ENCODE data around the gene IGSF9. TPM values are rescaled to one million over a fixed set of nuclear protein-coding genes. Genes with fewer than 3 reads are reported as not detected.

Gene IGSF9, protein sequence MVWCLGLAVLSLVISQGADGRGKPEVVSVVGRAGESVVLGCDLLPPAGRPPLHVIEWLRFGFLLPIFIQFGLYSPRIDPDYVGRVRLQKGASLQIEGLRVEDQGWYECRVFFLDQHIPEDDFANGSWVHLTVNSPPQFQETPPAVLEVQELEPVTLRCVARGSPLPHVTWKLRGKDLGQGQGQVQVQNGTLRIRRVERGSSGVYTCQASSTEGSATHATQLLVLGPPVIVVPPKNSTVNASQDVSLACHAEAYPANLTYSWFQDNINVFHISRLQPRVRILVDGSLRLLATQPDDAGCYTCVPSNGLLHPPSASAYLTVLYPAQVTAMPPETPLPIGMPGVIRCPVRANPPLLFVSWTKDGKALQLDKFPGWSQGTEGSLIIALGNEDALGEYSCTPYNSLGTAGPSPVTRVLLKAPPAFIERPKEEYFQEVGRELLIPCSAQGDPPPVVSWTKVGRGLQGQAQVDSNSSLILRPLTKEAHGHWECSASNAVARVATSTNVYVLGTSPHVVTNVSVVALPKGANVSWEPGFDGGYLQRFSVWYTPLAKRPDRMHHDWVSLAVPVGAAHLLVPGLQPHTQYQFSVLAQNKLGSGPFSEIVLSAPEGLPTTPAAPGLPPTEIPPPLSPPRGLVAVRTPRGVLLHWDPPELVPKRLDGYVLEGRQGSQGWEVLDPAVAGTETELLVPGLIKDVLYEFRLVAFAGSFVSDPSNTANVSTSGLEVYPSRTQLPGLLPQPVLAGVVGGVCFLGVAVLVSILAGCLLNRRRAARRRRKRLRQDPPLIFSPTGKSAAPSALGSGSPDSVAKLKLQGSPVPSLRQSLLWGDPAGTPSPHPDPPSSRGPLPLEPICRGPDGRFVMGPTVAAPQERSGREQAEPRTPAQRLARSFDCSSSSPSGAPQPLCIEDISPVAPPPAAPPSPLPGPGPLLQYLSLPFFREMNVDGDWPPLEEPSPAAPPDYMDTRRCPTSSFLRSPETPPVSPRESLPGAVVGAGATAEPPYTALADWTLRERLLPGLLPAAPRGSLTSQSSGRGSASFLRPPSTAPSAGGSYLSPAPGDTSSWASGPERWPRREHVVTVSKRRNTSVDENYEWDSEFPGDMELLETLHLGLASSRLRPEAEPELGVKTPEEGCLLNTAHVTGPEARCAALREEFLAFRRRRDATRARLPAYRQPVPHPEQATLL
- total RNA-seq: 2.2 TPM
- long read RNA-seq, full-length matches to known transcripts: 1 of 3 reads
- long read RNA-seq, partial matches to known transcripts: 2 of 3 reads
- long read RNA-seq, other reads (novel, unspliced or antisense): 0 of 3 reads

DNA sequence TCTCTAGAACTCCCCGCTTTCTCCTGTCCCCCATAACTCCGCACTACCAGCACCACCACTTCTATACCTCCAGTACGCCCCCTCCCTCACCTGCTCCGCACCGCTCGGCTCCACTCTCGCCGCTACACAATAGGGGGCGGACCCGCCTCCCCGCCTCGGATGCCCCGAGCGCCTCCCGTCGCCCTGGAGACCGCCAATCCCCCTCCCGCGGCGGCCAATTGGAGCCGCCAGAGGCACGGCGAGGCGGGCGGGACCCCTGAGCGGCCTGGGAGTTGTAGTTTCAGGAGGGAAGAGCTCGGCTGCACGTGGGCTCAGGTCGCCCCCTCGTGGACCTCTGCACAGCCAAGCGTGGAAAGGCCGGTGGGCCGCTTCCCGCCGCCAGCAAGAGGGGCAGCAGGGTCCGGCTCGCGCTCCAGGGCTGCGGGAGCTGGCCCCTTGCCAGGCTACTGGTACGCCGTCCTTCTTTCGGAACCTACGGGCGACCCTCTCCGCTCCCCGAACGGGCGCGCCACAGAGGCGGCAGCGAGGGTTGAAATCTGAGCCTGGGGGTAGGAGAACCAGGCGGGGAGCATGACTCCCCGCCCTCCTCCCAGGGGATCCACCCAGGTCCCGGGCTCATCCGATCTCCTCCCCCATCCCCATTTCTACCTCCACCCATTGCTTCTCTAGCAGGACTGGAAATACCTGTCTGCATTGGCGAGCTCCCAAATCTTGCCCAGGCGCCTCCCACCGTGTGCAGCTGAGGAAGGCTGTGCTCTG is at the start of gene IGSF9:
IGSF9 (minus strand) TSS at position 131 of the 759 bp plus-strand sequence. CDS start 2,159 bp downstream, outside the sequence.
- peak; percentile 88 for DNase-seq
- TF ChIP-seq, protein P1, sequence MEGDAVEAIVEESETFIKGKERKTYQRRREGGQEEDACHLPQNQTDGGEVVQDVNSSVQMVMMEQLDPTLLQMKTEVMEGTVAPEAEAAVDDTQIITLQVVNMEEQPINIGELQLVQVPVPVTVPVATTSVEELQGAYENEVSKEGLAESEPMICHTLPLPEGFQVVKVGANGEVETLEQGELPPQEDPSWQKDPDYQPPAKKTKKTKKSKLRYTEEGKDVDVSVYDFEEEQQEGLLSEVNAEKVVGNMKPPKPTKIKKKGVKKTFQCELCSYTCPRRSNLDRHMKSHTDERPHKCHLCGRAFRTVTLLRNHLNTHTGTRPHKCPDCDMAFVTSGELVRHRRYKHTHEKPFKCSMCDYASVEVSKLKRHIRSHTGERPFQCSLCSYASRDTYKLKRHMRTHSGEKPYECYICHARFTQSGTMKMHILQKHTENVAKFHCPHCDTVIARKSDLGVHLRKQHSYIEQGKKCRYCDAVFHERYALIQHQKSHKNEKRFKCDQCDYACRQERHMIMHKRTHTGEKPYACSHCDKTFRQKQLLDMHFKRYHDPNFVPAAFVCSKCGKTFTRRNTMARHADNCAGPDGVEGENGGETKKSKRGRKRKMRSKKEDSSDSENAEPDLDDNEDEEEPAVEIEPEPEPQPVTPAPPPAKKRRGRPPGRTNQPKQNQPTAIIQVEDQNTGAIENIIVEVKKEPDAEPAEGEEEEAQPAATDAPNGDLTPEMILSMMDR (IDR thresholded peaks at IDR 0.05): peak; percentile 55

DNA sequence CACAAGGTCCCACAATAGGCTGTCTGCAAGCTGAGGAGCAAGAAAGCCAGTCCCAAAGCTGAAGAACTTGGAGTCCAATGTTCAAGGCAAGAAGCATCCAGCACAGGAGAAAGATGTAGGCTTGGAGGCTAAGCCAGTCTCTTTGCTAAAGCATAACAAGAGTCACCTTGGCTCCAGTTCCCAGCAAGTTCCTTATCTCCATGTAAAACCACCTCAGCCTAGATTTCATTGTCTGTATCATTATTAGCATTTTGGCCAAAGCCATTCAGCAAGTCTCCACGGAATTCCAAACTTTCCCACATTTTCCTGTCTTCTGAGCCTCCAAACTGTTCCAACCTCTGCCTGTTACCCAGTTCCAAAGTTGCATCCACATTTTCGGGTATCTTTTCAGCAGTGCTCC is 49.5 kb upstream of the IGSF9 start:
- Histone ChIP-seq H3K27me3 (no peaks in the 10 kb centered on the region), H3K36me3 (no peaks in the 10 kb centered on the region), H3K27ac (no peak overlapping the region), H3K9me3 (no peaks in the 10 kb centered on the region), H3K4me3 (no peak overlapping the region), H3K4me1 (peaks cover 10% of the 10 kb centered on the region)
- TF ChIP-seq, protein P1 (IDR thresholded peaks at IDR 0.05): no peak
- ATAC-seq (no peak), DNase-seq (no peak)
- intact Hi-C loops (cut with DNase I): no loop called here

More for the DNA sequence above, at the start of gene IGSF9:
- intact Hi-C loops (cut with DNase I): no loop called here
- Histone ChIP-seq H3K9me3 (no peaks in the 10 kb centered on the region), H3K4me1 (peaks cover 11% of the 10 kb centered on the region), H3K27ac (peak within 1 kb of the TSS; percentile 17), H3K4me3 (peak within 1 kb of the TSS; percentile 53), H3K27me3 (peaks cover 8% of the 10 kb centered on the region), H3K36me3 (no peaks in the 10 kb centered on the region)
- ATAC-seq: peak; percentile 86

DNA sequence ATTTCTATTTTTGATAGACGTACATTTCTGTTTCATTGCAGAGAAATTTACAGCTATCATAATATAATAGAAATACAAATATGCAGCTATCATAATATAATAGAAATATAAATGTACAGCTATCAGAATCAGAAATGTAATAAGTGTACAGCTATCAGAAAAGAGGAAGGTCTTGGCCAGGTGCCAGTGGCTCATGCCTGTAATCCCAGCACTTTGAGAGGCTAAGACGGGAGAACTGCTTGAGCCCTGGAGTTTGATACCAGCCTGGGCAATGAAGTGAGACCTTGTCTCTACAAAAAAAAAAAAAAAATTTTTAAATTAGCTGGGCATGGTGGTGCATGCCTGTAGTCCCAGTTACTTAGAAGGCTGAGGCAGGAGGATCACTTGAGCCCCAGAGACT is 48.5 kb upstream of the IGSF9 start:
- Histone ChIP-seq H3K4me3 (no peak overlapping the region), H3K27ac (no peak overlapping the region), H3K9me3 (no peaks in the 10 kb centered on the region), H3K4me1 (peaks cover 10% of the 10 kb centered on the region), H3K27me3 (peaks cover 4% of the 10 kb centered on the region), H3K36me3 (no peaks in the 10 kb centered on the region)
- DNase-seq: no peak
- ATAC-seq: no peak
- intact Hi-C loops (cut with DNase I): no loop called here
- TF ChIP-seq, protein P1 (IDR thresholded peaks at IDR 0.05): no peak

DNA sequence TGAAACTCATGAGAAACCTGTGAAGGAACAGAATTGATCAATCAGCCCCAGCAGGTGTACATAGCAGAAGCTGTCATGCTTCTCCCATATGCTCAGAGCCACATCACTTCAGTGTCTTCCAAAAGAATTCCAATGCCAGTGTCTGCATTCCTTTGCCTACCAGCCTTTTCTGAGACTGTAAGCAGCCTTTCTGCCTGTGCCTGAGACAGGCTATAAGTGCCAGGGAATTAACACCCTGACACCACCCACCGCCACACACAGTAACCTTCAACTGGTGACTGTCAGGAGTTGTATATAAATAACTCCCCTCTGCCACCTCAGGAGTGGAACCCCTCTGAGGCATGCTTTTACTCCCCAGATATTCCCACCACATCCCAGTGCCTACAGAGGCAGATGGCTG is 46.7 kb upstream of the IGSF9 start:
- ATAC-seq (peak; percentile 25), DNase-seq (no peak)
- intact Hi-C loops (cut with DNase I): no loop called here
- Histone ChIP-seq H3K27ac (peak overlapping the region; percentile 43), H3K9me3 (no peaks in the 10 kb centered on the region), H3K36me3 (no peaks in the 10 kb centered on the region), H3K27me3 (peaks cover 8% of the 10 kb centered on the region), H3K4me1 (peaks cover 10% of the 10 kb centered on the region), H3K4me3 (no peak overlapping the region)
- TF ChIP-seq, protein P1 (IDR thresholded peaks at IDR 0.05): no peak
